A549 (cell line): Measurements from ENCODE around the gene MOSPD3.
"Not testable (repeated sequence)": the region's sequence is repeated elsewhere in the genome, so short reads cannot be mapped to it uniquely, and the experiment has no call there.

Source experiments
- RFX5 ChIP-seq: fragments of 450-650 bp; IDR thresholded peaks from 2 replicates; pipeline ENCODE4 v1.7.1; 2014; ENCODE audit warnings: antibody characterized with exemption, mild to moderate bottlenecking, moderate library complexity
- TF ChIP-seq, protein P1 (sequence below): IDR thresholded peaks from 2 replicates; pipeline ENCODE4 v1.6.1; 2012

DNA sequence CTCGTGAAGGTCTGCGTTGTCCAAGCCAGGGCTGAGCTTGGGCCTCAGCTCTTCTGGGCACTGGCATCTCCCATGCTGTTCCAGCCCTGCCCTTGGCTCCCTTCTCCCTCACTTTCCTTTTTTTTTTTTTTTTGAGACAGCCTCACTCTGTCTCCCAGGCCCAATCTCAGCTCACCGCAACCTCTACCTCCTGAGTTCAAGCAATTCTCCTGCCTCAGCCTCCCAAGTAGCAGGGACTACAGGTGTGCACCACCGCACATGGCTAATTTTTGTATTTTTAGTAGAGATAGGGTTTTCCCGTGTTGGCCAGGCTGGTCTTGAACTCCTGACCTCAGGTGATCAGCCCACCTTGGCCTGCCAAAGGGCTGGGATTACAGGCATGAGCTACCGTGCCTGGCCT lies 47.9 kb upstream of the MOSPD3 start:
- TF ChIP-seq RFX5 = not testable (repeated sequence)
- TF ChIP-seq, protein P1, sequence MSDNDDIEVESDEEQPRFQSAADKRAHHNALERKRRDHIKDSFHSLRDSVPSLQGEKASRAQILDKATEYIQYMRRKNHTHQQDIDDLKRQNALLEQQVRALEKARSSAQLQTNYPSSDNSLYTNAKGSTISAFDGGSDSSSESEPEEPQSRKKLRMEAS = not testable (repeated sequence)
